Amniotic epithelial cell (primary cell): ENCODE data around the gene PRKCB.

Experiments used
- DNase-seq: peaks from one replicate; pipeline ENCODE4 v3.0.0-alpha.2; 2010; ENCODE audit warnings: low read depth

PRKCB gene

GRCh38 chr16:23836404-23837311, 875 bp downstream of the PRKCB start:
- no peak for DNase-seq

GRCh38 chr16:23837553-23838308, 1.9 kb downstream of the PRKCB start:
- DNase-seq, result no peak

GRCh38 chr16:23838485-23839142, 2.8 kb downstream of the PRKCB start:
- no peak for DNase-seq

GRCh38 chr16:23840310-23840709, 4.5 kb downstream of the PRKCB start:
- no peak for DNase-seq

- DNase-seq, result no peak
Observed at GRCh38 chr16:23842137-23842600, 6.4 kb downstream of the PRKCB start.

GRCh38 chr16:23843143-23843542, 7.4 kb downstream of the PRKCB start:
- no peak for DNase-seq

GRCh38 chr16:23847251-23847650, 11.5 kb downstream of the PRKCB start:
- DNase-seq, result no peak

- no peak for DNase-seq
Observed at GRCh38 chr16:23847948-23848347, 12.2 kb downstream of the PRKCB start.

- DNase-seq, result no peak
Observed at GRCh38 chr16:23848958-23849357, 13.2 kb downstream of the PRKCB start.

GRCh38 chr16:23852794-23853562, 17.2 kb downstream of the PRKCB start:
- DNase-seq, result no peak

- no peak for DNase-seq
Observed at GRCh38 chr16:23855010-23855409, 19.2 kb downstream of the PRKCB start.

- DNase-seq, result no peak
Observed at GRCh38 chr16:23856251-23856709, 20.5 kb downstream of the PRKCB start.

- no peak for DNase-seq
Observed at GRCh38 chr16:23857256-23857880, 21.6 kb downstream of the PRKCB start.

GRCh38 chr16:23857881-23858269, 22.1 kb downstream of the PRKCB start:
- no peak for DNase-seq

- no peak for DNase-seq
Observed at GRCh38 chr16:23858542-23858941, 22.8 kb downstream of the PRKCB start.

- DNase-seq, result no peak
Observed at GRCh38 chr16:23859713-23860269, 24.0 kb downstream of the PRKCB start.

GRCh38 chr16:23861874-23862273, 26.1 kb downstream of the PRKCB start:
- no peak for DNase-seq

GRCh38 chr16:23862556-23862955, 26.8 kb downstream of the PRKCB start:
- DNase-seq, result no peak

- no peak for DNase-seq
Observed at GRCh38 chr16:23863511-23864422, 28.0 kb downstream of the PRKCB start.

- DNase-seq, result no peak
Observed at GRCh38 chr16:23865853-23866252, 30.1 kb downstream of the PRKCB start.
